GM10248 (cell line): Measurements from ENCODE around the gene VPS35.

Experiments used
- CTCF ChIA-PET: fragments of 300-600 bp; sonication (Branson Sonifier 250); formaldehyde crosslinking; extraction: SDS; loops from one replicate; lab custom pipeline; 2021; ENCODE audit warnings: antibody characterized with exemption; lab: Yijun Ruan, JAX
- POLR2A ChIA-PET: fragments of 350-650 bp; sonication (Branson Sonifier 250); formaldehyde crosslinking; extraction: SDS; loops from one replicate; lab custom pipeline; 2020; ENCODE audit warnings: antibody characterized with exemption; lab: Yijun Ruan, JAX
- DNase-seq: peaks from one replicate; pipeline ENCODE4 v3.0.0; 2012; ENCODE audit errors: extremely low spot score
- CTCF ChIP-seq: IDR thresholded peaks from 2 replicates; pipeline ENCODE4 v1.5.1; 2012; ENCODE audit warnings: mild to moderate bottlenecking, low read depth; ENCODE audit errors: extremely low read depth, missing control alignments, control extremely low read depth

Gene VPS35

GRCh38 chr16:46693598-46693997, 4.6 kb upstream of the VPS35 start:
- no peak for TF ChIP-seq CTCF
- ChIA-PET CTCF (interaction anchor here (1.0 to 3.2 kb wide), 5 partner anchors 11 to 448 kb away, joined by 3 to 15 read pairs (median 3); no protein-coding TSS in a partner anchor), POLR2A (no interaction called here)
- DNase-seq = no peak

DNA sequence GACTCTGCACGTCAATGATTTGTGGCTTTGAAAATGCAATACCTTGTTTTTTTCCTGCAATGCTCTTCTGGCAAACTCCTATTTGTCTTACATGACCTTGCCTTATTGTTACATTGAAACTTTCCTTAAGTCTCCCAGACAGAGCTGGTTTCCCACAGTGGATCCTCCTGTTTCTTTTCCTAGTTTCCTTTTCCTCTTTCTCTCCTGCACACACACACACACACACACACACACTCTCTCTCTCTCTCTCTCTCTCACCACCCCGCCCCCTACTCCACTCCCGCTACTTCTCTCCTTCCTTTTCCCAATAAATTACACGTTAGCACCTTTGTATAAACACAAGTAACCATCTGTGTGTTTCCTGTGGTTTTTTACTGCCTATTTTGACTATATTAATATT, 2.7 kb upstream of the VPS35 start:
- no peak for TF ChIP-seq CTCF
- ChIA-PET POLR2A (interaction anchor here (0.8 kb wide), 1 partner anchor 118 kb away, joined by 5 read pairs; no protein-coding TSS in a partner anchor), CTCF (interaction anchor here (0.8 to 3.2 kb wide), 14 partner anchors 9 to 228 kb away, joined by 3 to 15 read pairs (median 5); no protein-coding TSS in a partner anchor)
- DNase-seq = no peak

DNA sequence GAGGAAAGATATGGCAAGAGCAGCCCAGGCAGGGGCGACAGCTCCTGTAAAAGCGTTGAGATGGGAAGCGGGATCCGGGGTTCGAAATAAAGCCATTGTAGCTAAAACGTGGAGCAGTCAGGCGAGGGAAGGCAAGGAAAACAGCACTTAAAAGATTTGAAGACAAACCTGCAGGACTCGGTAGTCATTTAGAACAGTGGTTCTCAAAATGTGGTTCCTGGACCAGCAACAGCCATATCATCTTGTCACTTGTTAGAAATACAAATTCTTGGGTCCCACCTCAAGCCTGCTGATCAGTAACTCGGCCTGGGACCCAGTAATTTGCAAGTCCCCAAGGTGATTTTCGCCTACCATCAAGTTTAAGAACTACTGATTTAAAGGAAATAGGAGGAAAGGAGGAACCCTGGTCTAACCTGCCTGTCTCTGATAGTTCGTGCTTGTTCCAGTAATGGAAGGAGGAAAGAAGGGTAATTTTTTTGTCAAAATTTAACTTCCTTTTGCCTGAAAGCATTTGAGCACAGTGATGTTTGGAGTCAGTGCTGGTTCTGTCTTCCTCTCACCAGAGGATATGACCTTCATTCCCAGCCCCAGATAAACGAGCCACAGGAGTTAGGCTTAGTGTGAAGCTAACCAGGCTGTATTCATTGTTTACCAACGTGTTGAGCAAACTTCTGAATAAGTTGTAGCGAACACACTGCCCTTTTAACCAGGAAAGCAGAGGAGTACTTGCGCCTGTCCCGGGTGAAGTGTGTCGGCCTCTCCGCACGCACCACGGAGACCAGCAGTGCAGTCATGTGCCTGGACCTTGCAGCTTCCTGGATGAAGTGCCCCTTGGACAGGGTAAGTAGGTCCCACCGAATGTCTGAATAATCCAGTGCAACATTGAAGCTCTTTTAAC, 1.6 kb upstream of the VPS35 start:
- TF ChIP-seq CTCF = no peak
- ChIA-PET CTCF (interaction anchor here (1.1 to 3.2 kb wide), 17 partner anchors 12 to 229 kb away, joined by 3 to 15 read pairs (median 4); no protein-coding TSS in a partner anchor), POLR2A (no interaction called here)
- no peak for DNase-seq

DNA sequence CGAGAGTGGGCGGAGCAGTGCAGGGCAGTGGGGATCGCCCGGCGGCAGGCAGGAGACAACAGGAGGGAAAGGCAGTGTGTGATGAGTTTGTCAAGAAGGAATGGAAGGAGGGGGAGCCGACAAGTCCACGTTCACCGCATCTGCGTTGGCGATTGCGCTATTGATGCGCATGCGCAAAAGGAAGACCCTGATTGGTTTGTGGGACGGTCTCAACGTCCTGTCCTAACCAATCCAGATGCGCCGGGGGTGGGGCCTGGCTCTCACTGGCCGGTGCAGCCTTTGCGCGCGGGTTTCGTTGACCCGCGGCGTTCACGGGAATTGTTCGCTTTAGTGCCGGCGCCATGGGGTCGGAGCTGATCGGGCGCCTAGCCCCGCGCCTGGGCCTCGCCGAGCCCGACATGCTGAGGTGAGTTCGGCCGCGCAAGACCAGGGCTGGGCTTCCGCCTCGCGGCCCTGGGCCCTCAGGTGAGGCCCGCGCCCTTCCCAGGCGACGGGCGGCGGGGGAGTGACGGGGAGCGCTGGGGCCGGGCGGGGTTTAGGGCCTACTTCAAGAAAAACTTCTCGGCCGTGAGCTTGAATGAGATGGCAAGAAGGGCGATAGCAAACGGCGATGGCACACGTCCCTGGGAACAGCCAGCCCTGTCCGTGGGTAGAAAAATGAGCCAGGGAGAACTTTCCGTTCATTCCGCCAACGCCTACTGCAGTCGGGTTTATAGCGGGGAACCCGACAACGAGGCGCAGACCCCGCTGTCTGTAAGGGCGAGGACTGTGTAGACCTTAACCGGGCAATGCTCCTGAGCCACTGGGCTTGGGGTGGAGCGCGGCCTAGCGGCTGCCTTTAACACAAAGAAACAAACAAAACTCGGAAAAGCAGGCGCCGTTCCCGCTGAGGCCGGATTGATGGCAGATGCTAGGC, 645 bp upstream of the VPS35 start, which contains the start of gene ORC6:
TSS of gene ORC6 (plus strand) at position 295 of the 916 bp plus-strand sequence. CDS start at position 342, 47 bp downstream.
- peak; percentile 96 for DNase-seq
- ChIA-PET POLR2A (interaction anchor here (1.0 kb wide), 1 partner anchor 124 kb away, joined by 7 read pairs; no protein-coding TSS in a partner anchor), CTCF (interaction anchor here (1.1 to 2.3 kb wide), 9 partner anchors 11 to 164 kb away, joined by 3 to 7 read pairs (median 4); no protein-coding TSS in a partner anchor)
- TF ChIP-seq CTCF = peak; percentile 66

GRCh38 chr16:46688101-46688653, 801 bp downstream of the VPS35 start:
- no peak for TF ChIP-seq CTCF
- ChIA-PET CTCF (interaction anchor here (4.0 kb wide), 1 partner anchor 13 kb away, joined by 39 read pairs; no protein-coding TSS in a partner anchor), POLR2A (no interaction called here)
- DNase-seq = no peak

GRCh38 chr16:46687486-46687885, 1.5 kb downstream of the VPS35 start:
- ChIA-PET CTCF (interaction anchor here (1.1 to 4.0 kb wide), 2 partner anchors 12 to 200 kb away, joined by 3 to 39 read pairs; no protein-coding TSS in a partner anchor), POLR2A (no interaction called here)

More at GRCh38 chr16:46687486-46687885, 1.5 kb downstream of the VPS35 start:
- no peak for TF ChIP-seq CTCF
- DNase-seq = no peak
